IMR-90 (cell line): ENCODE results near the gene LAMTOR1. TPM values are rescaled to one million over a fixed set of nuclear protein-coding genes. Genes with fewer than 3 reads are reported as not detected.

ENCODE experiments used
- ATAC-seq: fragments of 200-7000 bp; cut with Tn5 transposase; 2 replicates; pipeline ENCODE4 v1.9.1; 2020; ENCODE audit warnings: low read depth, mild to moderate bottlenecking, moderate library complexity
- BruUV-seq: library from RNA; stranded (reverse); fragments of 400-500 nt; replicated peaks from 2 replicates; lab custom pipeline; 2021; lab: Mats Ljungman, UMichigan
- CTCF ChIA-PET: fragments of 300-600 bp; formaldehyde crosslinking; extraction: SDS; loops from one replicate; lab custom pipeline; 2021; ENCODE audit warnings: antibody characterized with exemption; lab: Yijun Ruan, JAX
- POLR2A ChIA-PET: fragments of 300-600 bp; sonication (Branson Sonifier 250); formaldehyde crosslinking; loops from one replicate; lab custom pipeline; 2022; ENCODE audit warnings: antibody characterized with exemption; ENCODE audit not compliant: unreplicated experiment; lab: Charles Lee
- DNase-seq: peaks from one replicate; pipeline ENCODE4 v3.0.0; 2013
- H2AFZ ChIP-seq: replicated peaks from 2 replicates; pipeline ENCODE3; 2013; ENCODE audit warnings: low read length, mild to moderate bottlenecking; ENCODE audit not compliant: poor library complexity
- H2AK5ac ChIP-seq: 2 replicates; pipeline ENCODE4 v1.6.1; 2013; ENCODE audit warnings: low read depth, low read length, inconsistent platforms
- H2AK9ac ChIP-seq: replicated peaks from 2 replicates; pipeline ENCODE3; 2013; ENCODE audit warnings: mild to moderate bottlenecking, low read depth, low read length, moderate library complexity; ENCODE audit not compliant: poor library complexity
- H2BK120ac ChIP-seq: 2 replicates; pipeline ENCODE4 v1.6.1; 2013; ENCODE audit warnings: low read depth, low read length, inconsistent platforms
- H2BK15ac ChIP-seq: 3 replicates; pipeline ENCODE4 v1.6.1; 2013; ENCODE audit warnings: low read depth, low read length, inconsistent platforms
- H2BK20ac ChIP-seq: 2 replicates; pipeline ENCODE4 v1.6.1; 2013; ENCODE audit warnings: low read depth, mild to moderate bottlenecking, inconsistent platforms, low read length, moderate library complexity
- H2BK5ac ChIP-seq: 2 replicates; pipeline ENCODE4 v1.6.1; 2013; ENCODE audit warnings: mild to moderate bottlenecking, low read depth, low read length, inconsistent platforms; ENCODE audit not compliant: poor library complexity, severe bottlenecking
- H3K14ac ChIP-seq: replicated peaks from 2 replicates; pipeline ENCODE4 v1.6.1; 2013; ENCODE audit warnings: low read depth, low read length, inconsistent platforms
- H3K18ac ChIP-seq: 2 replicates; pipeline ENCODE4 v1.6.1; 2013; ENCODE audit warnings: low read depth, low read length, control low read depth
- H3K23ac ChIP-seq: 2 replicates; pipeline ENCODE4 v1.6.1; 2013; ENCODE audit warnings: low read depth, low read length, inconsistent platforms
- H3K27ac ChIP-seq: 2 replicates; pipeline ENCODE4 v1.5.1; 2013; ENCODE audit warnings: mild to moderate bottlenecking, control low read depth, low read length; ENCODE audit not compliant: insufficient read depth
- H3K27me3 ChIP-seq: 2 replicates; pipeline ENCODE4 v1.6.1; 2013; ENCODE audit warnings: low read length; ENCODE audit not compliant: control insufficient read depth, insufficient read depth
- H3K36me3 ChIP-seq: 2 replicates; pipeline ENCODE4 v1.6.1; 2013; ENCODE audit warnings: low read length, mixed read lengths; ENCODE audit not compliant: control insufficient read depth, insufficient read depth
- H3K4ac ChIP-seq: 2 replicates; pipeline ENCODE4 v1.6.1; 2013; ENCODE audit warnings: low read depth, low read length, inconsistent platforms
- H3K4me1 ChIP-seq: 2 replicates; pipeline ENCODE4 v1.6.1; 2013; ENCODE audit warnings: low read length, mixed read lengths; ENCODE audit not compliant: control insufficient read depth, insufficient read depth
- H3K4me2 ChIP-seq: 2 replicates; pipeline ENCODE4 v1.6.1; 2013; ENCODE audit warnings: low read depth, mild to moderate bottlenecking, control low read depth, low read length, moderate library complexity
- H3K4me3 ChIP-seq: 2 replicates; pipeline ENCODE4 v1.5.1; 2013; ENCODE audit warnings: low read depth, mild to moderate bottlenecking, control low read depth, low read length, moderate library complexity; ENCODE audit not compliant: insufficient read depth
- H3K56ac ChIP-seq: 2 replicates; pipeline ENCODE4 v1.6.1; 2013; ENCODE audit warnings: low read length, inconsistent platforms; ENCODE audit not compliant: insufficient read depth; ENCODE audit errors: extremely low read depth
- H3K79me1 ChIP-seq, 2 experiments: 2 replicates each; pipeline ENCODE4 v1.6.1; 2013; ENCODE audit warnings: low read length in 2 of 2, inconsistent platforms in 1 of 2, low read depth in 1 of 2
- H3K9ac ChIP-seq: 2 replicates; pipeline ENCODE4 v1.6.1; 2013; ENCODE audit warnings: low read depth, low read length, control low read depth
- H3K9me1 ChIP-seq: 2 replicates; pipeline ENCODE4 v1.6.1; 2013; ENCODE audit warnings: low read length, inconsistent platforms; ENCODE audit not compliant: insufficient read depth
- H3K9me3 ChIP-seq: 2 replicates; pipeline ENCODE4 v1.6.1; 2013; ENCODE audit warnings: low read length; ENCODE audit not compliant: control insufficient read depth, insufficient read depth
- H4K20me1 ChIP-seq: 2 replicates; pipeline ENCODE4 v1.6.1; 2013; ENCODE audit warnings: low read length, inconsistent platforms; ENCODE audit not compliant: insufficient read depth
- H4K5ac ChIP-seq: 2 replicates; pipeline ENCODE4 v1.6.1; 2013; ENCODE audit warnings: mild to moderate bottlenecking, low read depth, low read length, control low read depth
- H4K8ac ChIP-seq, 2 experiments: 2 replicates each; pipeline ENCODE4 v1.6.1; 2013; ENCODE audit warnings: low read depth in 2 of 2, low read length in 2 of 2, control low read depth in 1 of 2, inconsistent platforms in 1 of 2
- H4K91ac ChIP-seq: 2 replicates; pipeline ENCODE4 v1.6.1; 2013; ENCODE audit warnings: low read depth, low read length, inconsistent platforms; ENCODE audit not compliant: insufficient read depth
- BHLHE40 ChIP-seq: fragments of 150-350 bp; IDR thresholded peaks from 2 replicates; pipeline ENCODE4 v1.6.1; 2016; ENCODE audit warnings: mild to moderate bottlenecking, low read depth, low read length
- CEBPB ChIP-seq: IDR thresholded peaks from 2 replicates; pipeline ENCODE4 v1.6.1; 2012; ENCODE audit warnings: low read depth, low read length, improper control_type of control experiment
- CHD1 ChIP-seq: IDR thresholded peaks from 2 replicates; pipeline ENCODE4 v1.6.1; 2012; ENCODE audit warnings: low read depth, low read length, improper control_type of control experiment
- CTCF ChIP-seq: conservative IDR thresholded peaks from 2 replicates; pipeline ENCODE4 v1.5.1; 2012; ENCODE audit warnings: mild to moderate bottlenecking, low read depth, low read length, improper control_type of control experiment
- ELK1 ChIP-seq: fragments of 150-350 bp; IDR thresholded peaks from 2 replicates; pipeline ENCODE4 v1.6.1; 2016; ENCODE audit warnings: low read depth, mild to moderate bottlenecking, low read length, moderate library complexity, borderline replicate concordance
- FOS ChIP-seq: fragments of 150-350 bp; IDR thresholded peaks from 2 replicates; pipeline ENCODE4 v1.6.1; 2016; ENCODE audit warnings: low read depth, low read length
- MAFK ChIP-seq: IDR thresholded peaks from 2 replicates; pipeline ENCODE4 v1.6.1; 2012; ENCODE audit warnings: low read depth, low read length, improper control_type of control experiment
- MXI1 ChIP-seq: IDR thresholded peaks from 2 replicates; pipeline ENCODE4 v1.6.1; 2012; ENCODE audit warnings: low read depth, mild to moderate bottlenecking, low read length, moderate library complexity, borderline replicate concordance
- NFE2L2 ChIP-seq: fragments of 150-350 bp; IDR thresholded peaks from 2 replicates; pipeline ENCODE4 v1.6.1; 2016; ENCODE audit warnings: low read depth, mild to moderate bottlenecking, low read length
- POLR2A ChIP-seq: IDR thresholded peaks from 2 replicates; pipeline ENCODE4 v1.6.1; 2012; ENCODE audit warnings: mild to moderate bottlenecking, low read depth, low read length
- RAD21 ChIP-seq: IDR thresholded peaks from 2 replicates; pipeline ENCODE4 v1.6.1; 2012; ENCODE audit warnings: low read length, improper control_type of control experiment
- RCOR1 ChIP-seq: IDR thresholded peaks from 2 replicates; pipeline ENCODE4 v1.6.1; 2012; ENCODE audit warnings: mild to moderate bottlenecking, low read length, improper control_type of control experiment; ENCODE audit not compliant: insufficient replicate concordance
- RFX5 ChIP-seq: IDR thresholded peaks from 2 replicates; pipeline ENCODE4 v1.8.0; 2012; ENCODE audit warnings: low read depth, mild to moderate bottlenecking, low read length, moderate library complexity
- SMC3 ChIP-seq: fragments of 150-350 bp; IDR thresholded peaks from 2 replicates; pipeline ENCODE4 v1.6.1; 2016; ENCODE audit warnings: low read depth, mild to moderate bottlenecking, antibody characterized with exemption, low read length, moderate library complexity
- USF2 ChIP-seq: fragments of 150-350 bp; IDR thresholded peaks from 2 replicates; pipeline ENCODE4 v1.6.1; 2017; ENCODE audit warnings: mild to moderate bottlenecking, antibody characterized with exemption, low read length, low read depth
- WGBS, 2 experiments: methylation state at CpG; one replicate each; pipeline versions ENCODE4 v1.1.5 to v1.1.7; 2013; ENCODE audit warnings: missing lambda C conversion rate in 2 of 2; ENCODE audit not compliant: insufficient read length in 1 of 2; ENCODE audit errors: extremely low coverage in 2 of 2; 5-methylcytosine and 5-hydroxymethylcytosine counted together
- dilution Hi-C: fragments of 300-500 bp; cut with HindIII; formaldehyde crosslinking; loops from one replicate; pipeline ENCODE4 v1.14.3; 2018; ENCODE audit warnings: low sequenced_read_pairs; ENCODE audit not compliant: unreplicated experiment
- in situ Hi-C: fragments of 300-500 bp; cut with MboI; formaldehyde crosslinking; loops from 3 replicates; pipeline ENCODE4 v1.14.3; 2019; ENCODE audit warnings: low sequenced_read_pairs, inconsistent platforms, mixed read lengths
- intact Hi-C: fragments of 100-400 bp; cut with micrococcal nuclease; formaldehyde crosslinking; loops from 2 replicates; pipeline ENCODE4 v1.10.0; 2022
- polyA plus RNA-seq, 3 experiments: library from polyadenylated mRNA; depleted of rRNA; stranded (reverse); fragments of >200 nt; gene quantifications; 2 replicates each; pipeline ENCODE4 v1.2.3, GENCODE V29; 2012; ENCODE audit warnings: low replicate concordance in 1 of 3
- total RNA-seq: library from RNA; depleted of rRNA; stranded (reverse); fragments of >200 nt; gene quantifications from 2 replicates; pipeline ENCODE4 v1.2.3, GENCODE V29; 2012

The LAMTOR1 gene
- total and polyA plus RNA-seq, 2 of the 4 experiments (the other 2 are of a cell fraction): 126 to 137 TPM

GRCh38 chr11:72048766-72049460 is 54.2 kb downstream of the LAMTOR1 start:
- H3K9me3 ChIP-seq: no peaks in the 10 kb centered on the region
- no peak overlapping the region for H2BK15ac ChIP-seq
- H3K18ac ChIP-seq: no peak overlapping the region
- H3K14ac ChIP-seq: no peak overlapping the region
- no peak overlapping the region for H3K4me3 ChIP-seq
- peaks cover 5% of the 10 kb centered on the region; the same call in 1 of the 2 replicates for H3K9me1 ChIP-seq
- DNase-seq (no peak), ATAC-seq (no peak)
- no peak overlapping the region for H2BK5ac ChIP-seq
- no peak overlapping the region for H3K27ac ChIP-seq
- no peak overlapping the region for H3K9ac ChIP-seq
- no peak overlapping the region for H4K5ac ChIP-seq
- no peaks in the 10 kb centered on the region; the same call in 1 of the 2 replicates for H3K36me3 ChIP-seq
- WGBS, 2 experiments: no CpG with 5 or more reads among the region's 3 CpGs
- H3K56ac ChIP-seq: no peak overlapping the region
- H2AFZ ChIP-seq: no peak overlapping the region
- H3K79me1 ChIP-seq: peaks cover 44 to 73% of the 10 kb centered on the region in 2 experiments
- H3K4me2 ChIP-seq: no peak overlapping the region
- H3K4me1 ChIP-seq: no peaks in the 10 kb centered on the region
- dilution Hi-C loops (no loop called here), intact Hi-C loops (no loop called here), in situ Hi-C loops (no loop called here)
- no TSS peak for BruUV-seq
- no peak overlapping the region for H2AK5ac ChIP-seq
- H3K23ac ChIP-seq: no peak overlapping the region
- no peak overlapping the region for H2BK20ac ChIP-seq
- no peak overlapping the region for H4K91ac ChIP-seq
- H2AK9ac ChIP-seq: no peak overlapping the region
- ChIA-PET POLR2A (interaction anchor here (0.8 kb wide), 1 partner anchor 11 kb away, joined by 3 read pairs; no protein-coding TSS in a partner anchor), CTCF (no interaction called here)
- H3K4ac ChIP-seq: no peak overlapping the region
- 0 out of 4 replicates have a peak overlapping the region, but pooled peaks of 1 of the 2 experiments have one; percentile 11 for H4K8ac ChIP-seq
- no peaks in the 10 kb centered on the region for H3K27me3 ChIP-seq
- no peak overlapping the region for H2BK120ac ChIP-seq
- H4K20me1 ChIP-seq: no peaks in the 10 kb centered on the region; the same call in 1 of the 2 replicates
- no peak for TF ChIP-seq CHD1
- TF ChIP-seq BHLHE40: no peak
- TF ChIP-seq MAFK: no peak
- no peak for TF ChIP-seq CTCF
- TF ChIP-seq RFX5: no peak
- TF ChIP-seq RAD21: no peak
- no peak for TF ChIP-seq CEBPB
- no peak for TF ChIP-seq MXI1
- no peak for TF ChIP-seq SMC3
- no peak for TF ChIP-seq USF2
- no peak for TF ChIP-seq RCOR1
- no peak for TF ChIP-seq POLR2A
- TF ChIP-seq ELK1: no peak
- TF ChIP-seq NFE2L2: no peak
- TF ChIP-seq FOS: no peak
